Nephron (organoid): Measurements from ENCODE around the gene PRSS12.
"Not testable (repeated sequence)": the region's sequence is repeated elsewhere in the genome, so short reads cannot be mapped to it uniquely, and the experiment has no call there.

ENCODE experiments used
- H3K27ac Mint-ChIP-seq, 3 experiments: 2 replicates each; pipeline ENCODE4 v1.8.0; 2020; ENCODE audit warnings: mixed read lengths in 3 of 3, mild to moderate bottlenecking in 2 of 3, moderate library complexity in 1 of 3
- H3K27me3 Mint-ChIP-seq: 2 replicates; pipeline ENCODE4 v1.8.0; 2021; ENCODE audit warnings: low read depth, mild to moderate bottlenecking, moderate library complexity, mixed read lengths
- H3K36me3 Mint-ChIP-seq: 2 replicates; pipeline ENCODE4 v1.8.0; 2020; ENCODE audit warnings: low read depth, mixed read lengths
- H3K4me1 Mint-ChIP-seq: 2 replicates; pipeline ENCODE4 v1.8.0; 2020; ENCODE audit warnings: mixed read lengths
- H3K4me3 Mint-ChIP-seq, 3 experiments: 2 replicates each; pipeline ENCODE4 v1.8.0; 2020; ENCODE audit warnings: mild to moderate bottlenecking in 3 of 3, mixed read lengths in 3 of 3, moderate library complexity in 2 of 3
- H3K9me3 Mint-ChIP-seq: 2 replicates; pipeline ENCODE4 v1.8.0; 2020; ENCODE audit warnings: mixed read lengths
- CTCF ChIP-seq, 3 experiments: fragments of 200-600 bp; sonication (generic); IDR thresholded peaks; one replicate each; pipeline ENCODE4 v1.5.0; 2021; ENCODE audit warnings: antibody characterized with exemption in 3 of 3; ENCODE audit not compliant: unreplicated experiment in 3 of 3

The PRSS12 gene

GRCh38 chr4:118277243-118277642 lies 75.6 kb downstream of the PRSS12 start:
- peaks cover 13% of the 10 kb centered on the region for H3K36me3 Mint-ChIP-seq
- no peaks in the 10 kb centered on the region for H3K27me3 Mint-ChIP-seq
- peak overlapping the region; percentile 62 to 95 (median 94) for H3K27ac Mint-ChIP-seq
- TF ChIP-seq CTCF (IDR thresholded peaks at IDR 0.05; ENCODE audit: unreplicated experiment in 3 of 3), result no peak
- peak overlapping the region; percentile 53 to 66 (median 65) for H3K4me3 Mint-ChIP-seq
- no peaks in the 10 kb centered on the region for H3K9me3 Mint-ChIP-seq
- peaks cover 34% of the 10 kb centered on the region for H3K4me1 Mint-ChIP-seq

GRCh38 chr4:118276580-118276979 lies 76.2 kb downstream of the PRSS12 start:
- TF ChIP-seq CTCF (IDR thresholded peaks at IDR 0.05; ENCODE audit: unreplicated experiment in 3 of 3), result no peak
- Mint-ChIP-seq H3K4me1 (peaks cover 27% of the 10 kb centered on the region), H3K9me3 (no peaks in the 10 kb centered on the region), H3K36me3 (peaks cover 9% of the 10 kb centered on the region), H3K27me3 (no peaks in the 10 kb centered on the region), H3K4me3 (peak overlapping the region; percentile 46 to 66 (median 53)), H3K27ac (peak overlapping the region in 2 of 3 experiments; percentile 62 to 94)

GRCh38 chr4:118273642-118274041 lies 79.2 kb downstream of the PRSS12 start:
- Mint-ChIP-seq H3K4me1 (peaks cover 4% of the 10 kb centered on the region), H3K27me3 (no peaks in the 10 kb centered on the region), H3K4me3 (no peak overlapping the region), H3K9me3 (no peaks in the 10 kb centered on the region), H3K27ac (no peak overlapping the region), H3K36me3 (no peaks in the 10 kb centered on the region)
- TF ChIP-seq CTCF (IDR thresholded peaks at IDR 0.05; ENCODE audit: unreplicated experiment in 3 of 3), result no peak

GRCh38 chr4:118271788-118272187 lies 81.0 kb downstream of the PRSS12 start:
- H3K36me3 Mint-ChIP-seq, result no peaks in the 10 kb centered on the region
- H3K4me3 Mint-ChIP-seq, result no peak overlapping the region
- TF ChIP-seq CTCF (IDR thresholded peaks at IDR 0.05; ENCODE audit: unreplicated experiment in 3 of 3), result no peak
- no peaks in the 10 kb centered on the region for H3K4me1 Mint-ChIP-seq
- H3K27me3 Mint-ChIP-seq, result no peaks in the 10 kb centered on the region
- H3K9me3 Mint-ChIP-seq, result no peaks in the 10 kb centered on the region
- no peak overlapping the region for H3K27ac Mint-ChIP-seq

- Mint-ChIP-seq H3K4me3 (no peak overlapping the region), H3K36me3 (no peaks in the 10 kb centered on the region), H3K9me3 (no peaks in the 10 kb centered on the region), H3K27me3 (peaks cover 3% of the 10 kb centered on the region), H3K4me1 (no peaks in the 10 kb centered on the region), H3K27ac (no peak overlapping the region)
- peak; percentile 47 to 79 (median 61) for TF ChIP-seq CTCF (IDR thresholded peaks at IDR 0.05; ENCODE audit: unreplicated experiment in 3 of 3)
Observed at GRCh38 chr4:118270492-118270891, 82.3 kb downstream of the PRSS12 start.

- Mint-ChIP-seq H3K27ac (no peak overlapping the region), H3K27me3 (peaks cover 3% of the 10 kb centered on the region), H3K36me3 (no peaks in the 10 kb centered on the region), H3K4me3 (no peak overlapping the region), H3K4me1 (no peaks in the 10 kb centered on the region), H3K9me3 (no peaks in the 10 kb centered on the region)
- TF ChIP-seq CTCF (IDR thresholded peaks at IDR 0.05; ENCODE audit: unreplicated experiment in 3 of 3), result no peak
Observed at GRCh38 chr4:118268780-118269179, 84.0 kb downstream of the PRSS12 start.

- H3K9me3 Mint-ChIP-seq, H3K27ac Mint-ChIP-seq, H3K4me1 Mint-ChIP-seq, H3K27me3 Mint-ChIP-seq, H3K4me3 Mint-ChIP-seq, H3K36me3 Mint-ChIP-seq: not testable (repeated sequence)
Observed at GRCh38 chr4:118266145-118266496, 86.7 kb downstream of the PRSS12 start.
